ENCODE measurements around the gene STIP1. TPM values are rescaled to one million over a fixed set of nuclear protein-coding genes. Genes with fewer than 3 reads are reported as not detected.

The STIP1 gene
- total RNA-seq, 1 donor, result 112 TPM

GRCh38 chr11:64223001-64223651 lies 37.2 kb downstream of the STIP1 start:
- no peak for TF ChIP-seq CTCF (IDR thresholded peaks at IDR 0.05; ENCODE audit: insufficient read depth, low read length)
- DNase-seq (ENCODE audit: low read depth), result no peak
- H3K4me3 ChIP-seq (ENCODE audit: low read depth, low read length), result no peak overlapping the region

- H3K4me3 ChIP-seq (ENCODE audit: low read depth, low read length), result no peak overlapping the region
- no peak for TF ChIP-seq CTCF (IDR thresholded peaks at IDR 0.05; ENCODE audit: insufficient read depth, low read length)
- no peak for DNase-seq (ENCODE audit: low read depth)
These were observed 38.4 kb downstream of the STIP1 start for GRCh38 chr11:64224151-64224890.

GRCh38 chr11:64224891-64225607 lies 39.1 kb downstream of the STIP1 start:
- peak overlapping the region; percentile 90 for H3K4me3 ChIP-seq (ENCODE audit: low read depth, low read length)
- DNase-seq (ENCODE audit: low read depth), result no peak
- TF ChIP-seq CTCF (IDR thresholded peaks at IDR 0.05; ENCODE audit: insufficient read depth, low read length), result no peak

GRCh38 chr11:64225608-64226506 lies 39.9 kb downstream of the STIP1 start, which contains the start of the genes NUDT22 and TRPT1:
Gene NUDT22, plus strand, starts transcription at chr11:64226274. Its CDS starts 379 bp downstream, at chr11:64226653.
Gene TRPT1, minus strand, starts transcription at chr11:64226186. Its CDS starts 326 bp downstream, at chr11:64225860.
- peak; percentile 29 for TF ChIP-seq CTCF (IDR thresholded peaks at IDR 0.05; ENCODE audit: insufficient read depth, low read length)
- peak; percentile 66 for DNase-seq (ENCODE audit: low read depth)
- peak within 1 kb of the TSS; percentile 90 for H3K4me3 ChIP-seq (ENCODE audit: low read depth, low read length)

GRCh38 chr11:64226507-64227051 lies 40.6 kb downstream of the STIP1 start:
- peak overlapping the region; percentile 90 for H3K4me3 ChIP-seq (ENCODE audit: low read depth, low read length)
- no peak for DNase-seq (ENCODE audit: low read depth)
- no peak for TF ChIP-seq CTCF (IDR thresholded peaks at IDR 0.05; ENCODE audit: insufficient read depth, low read length)
